Measurements from ENCODE around the gene TNFRSF21. TPM values are rescaled to one million over a fixed set of nuclear protein-coding genes. Genes with fewer than 3 reads are reported as not detected.

TNFRSF21 gene
- total and polyA plus RNA-seq, 2 of the 8 experiments (the other 6 are each of a cell fraction or from before 2014, with no cell fraction given), result 16.4 to 52.7 TPM

- TF ChIP-seq CBX8 (IDR thresholded peaks at IDR 0.05; ENCODE audit: borderline replicate concordance, low read depth, low read length), result no peak
- TF ChIP-seq EP300 (IDR thresholded peaks at IDR 0.05; ENCODE audit: borderline replicate concordance in 1 of 2, low read depth in 2 of 2, low read length in 2 of 2), result no peak
These were observed 43.7 kb downstream of the TNFRSF21 start (continued) for GRCh38 chr6:47265971-47266370.
